Mononuclear cell (primary cell): Measurements from ENCODE around the gene PLCH2. TPM values are rescaled to one million over a fixed set of nuclear protein-coding genes. Genes with fewer than 3 reads are reported as not detected.

Experiments used
- H3K27me3 ChIP-seq: 2 replicates; pipeline ENCODE4 v1.6.0; 2011; ENCODE audit warnings: low read length, control low read depth; ENCODE audit not compliant: insufficient read depth
- H3K4me1 ChIP-seq: 2 replicates; pipeline ENCODE4 v1.5.1; 2011; ENCODE audit warnings: mild to moderate bottlenecking, low read length, control low read depth; ENCODE audit not compliant: insufficient read depth
- H3K4me3 ChIP-seq: 2 replicates; pipeline ENCODE4 v1.5.1; 2011; ENCODE audit warnings: mild to moderate bottlenecking, low read length, moderate library complexity
- H3K9me3 ChIP-seq: 2 replicates; pipeline ENCODE4 v1.5.1; 2011; ENCODE audit warnings: low read depth, mild to moderate bottlenecking, control low read depth, low read length
- total RNA-seq: library from RNA; depleted of rRNA; stranded (reverse); fragments of >200 nt; gene quantifications from one replicate; pipeline ENCODE4 v1.2.3, GENCODE V29; 2012

PLCH2 gene
- total RNA-seq, 1 donor = 4.7 TPM

GRCh38 chr1:2462819-2463218 lies 13.3 kb upstream of the PLCH2 start:
- no peaks in the 10 kb centered on the region for H3K9me3 ChIP-seq
- no peaks in the 10 kb centered on the region for H3K27me3 ChIP-seq
- no peaks in the 10 kb centered on the region for H3K4me1 ChIP-seq
- H3K4me3 ChIP-seq = no peak overlapping the region

- H3K9me3 ChIP-seq = no peaks in the 10 kb centered on the region
- H3K4me3 ChIP-seq = no peak overlapping the region
- no peaks in the 10 kb centered on the region for H3K4me1 ChIP-seq
- no peaks in the 10 kb centered on the region for H3K27me3 ChIP-seq
Observed at GRCh38 chr1:2463396-2463795, 12.7 kb upstream of the PLCH2 start.

- no peaks in the 10 kb centered on the region for H3K27me3 ChIP-seq
- H3K4me1 ChIP-seq = no peaks in the 10 kb centered on the region
- H3K9me3 ChIP-seq = no peaks in the 10 kb centered on the region
- no peak overlapping the region for H3K4me3 ChIP-seq
Observed at GRCh38 chr1:2465371-2466269, 10.5 kb upstream of the PLCH2 start.

- H3K27me3 ChIP-seq = no peaks in the 10 kb centered on the region
- no peaks in the 10 kb centered on the region for H3K4me1 ChIP-seq
- H3K4me3 ChIP-seq = no peak overlapping the region
- H3K9me3 ChIP-seq = no peaks in the 10 kb centered on the region
Observed at GRCh38 chr1:2466270-2466665, 9.8 kb upstream of the PLCH2 start.

DNA sequence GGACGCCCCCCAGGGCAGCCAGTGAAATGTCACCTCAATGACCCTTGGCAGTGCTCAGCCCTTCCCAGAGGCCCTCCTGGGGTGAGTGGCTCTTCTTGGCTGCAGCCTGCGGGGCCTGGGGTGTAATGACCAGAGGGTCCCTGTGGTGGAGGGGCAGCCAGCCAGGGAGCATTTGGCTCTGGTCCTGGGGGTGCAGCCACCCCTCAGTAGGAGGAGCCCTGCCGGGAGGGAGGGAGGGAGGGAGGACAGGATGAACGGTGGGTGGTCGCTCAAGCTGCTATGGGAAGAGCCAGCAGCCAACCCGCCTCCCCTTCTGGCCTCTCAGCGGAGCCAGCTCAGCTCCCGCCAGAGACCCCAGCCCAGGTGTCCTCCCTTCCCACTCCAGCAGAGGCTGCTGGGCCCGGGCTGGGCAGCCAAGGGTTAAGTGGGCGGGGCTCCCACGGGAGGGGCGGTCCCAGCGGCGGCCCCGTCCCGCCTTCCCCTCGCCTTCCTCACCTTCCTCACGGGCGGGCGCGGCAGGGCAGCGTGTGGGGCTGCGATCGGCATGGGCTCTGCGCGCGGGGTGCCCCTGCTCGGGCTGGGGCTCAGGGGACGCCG lies 9.0 kb upstream of the PLCH2 start:
- no peaks in the 10 kb centered on the region for H3K27me3 ChIP-seq
- H3K9me3 ChIP-seq = no peaks in the 10 kb centered on the region
- no peak overlapping the region for H3K4me3 ChIP-seq
- no peaks in the 10 kb centered on the region for H3K4me1 ChIP-seq

DNA sequence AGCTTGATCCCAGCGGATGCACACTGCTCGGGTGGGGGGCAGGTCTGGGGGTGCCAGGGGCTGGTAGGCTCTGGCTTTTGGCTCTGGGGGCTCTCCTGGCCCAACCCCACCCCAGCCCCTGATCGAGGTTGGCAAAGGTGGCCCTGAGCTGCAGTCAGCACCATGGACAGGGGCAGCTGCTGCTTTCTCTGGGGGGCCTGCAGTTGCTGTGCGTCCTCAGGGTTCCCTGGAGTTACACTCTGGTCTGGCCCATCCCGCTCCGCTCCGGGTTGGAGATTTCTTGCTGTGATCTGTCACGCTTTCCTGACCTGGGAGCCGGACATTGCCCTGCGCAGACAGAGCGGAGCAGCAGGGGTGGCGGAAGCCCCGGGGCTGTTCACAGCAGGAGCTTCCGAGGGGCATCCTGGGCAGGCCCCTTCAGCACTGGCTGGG lies 8.0 kb upstream of the PLCH2 start:
- H3K4me1 ChIP-seq = no peaks in the 10 kb centered on the region
- no peaks in the 10 kb centered on the region for H3K9me3 ChIP-seq
- no peaks in the 10 kb centered on the region for H3K27me3 ChIP-seq
- no peak overlapping the region for H3K4me3 ChIP-seq

- Histone ChIP-seq H3K4me1 (no peaks in the 10 kb centered on the region), H3K4me3 (no peak overlapping the region), H3K9me3 (no peaks in the 10 kb centered on the region), H3K27me3 (no peaks in the 10 kb centered on the region)
Observed at GRCh38 chr1:2468540-2468939, 7.5 kb upstream of the PLCH2 start.

GRCh38 chr1:2469103-2469940 lies 6.8 kb upstream of the PLCH2 start:
- H3K4me3 ChIP-seq = no peak overlapping the region
- no peaks in the 10 kb centered on the region for H3K27me3 ChIP-seq
- no peaks in the 10 kb centered on the region for H3K9me3 ChIP-seq
- H3K4me1 ChIP-seq = no peaks in the 10 kb centered on the region

GRCh38 chr1:2470290-2471158 lies 5.6 kb upstream of the PLCH2 start:
- no peaks in the 10 kb centered on the region for H3K9me3 ChIP-seq
- H3K4me1 ChIP-seq = no peaks in the 10 kb centered on the region
- no peaks in the 10 kb centered on the region for H3K27me3 ChIP-seq
- H3K4me3 ChIP-seq = no peak overlapping the region

- Histone ChIP-seq H3K27me3 (no peaks in the 10 kb centered on the region), H3K4me3 (no peak overlapping the region), H3K4me1 (no peaks in the 10 kb centered on the region), H3K9me3 (no peaks in the 10 kb centered on the region)
Observed at GRCh38 chr1:2471159-2471471, 5.0 kb upstream of the PLCH2 start.

GRCh38 chr1:2471587-2472001 lies 4.5 kb upstream of the PLCH2 start:
- no peak overlapping the region for H3K4me3 ChIP-seq
- H3K27me3 ChIP-seq = no peaks in the 10 kb centered on the region
- H3K9me3 ChIP-seq = no peaks in the 10 kb centered on the region
- no peaks in the 10 kb centered on the region for H3K4me1 ChIP-seq

DNA sequence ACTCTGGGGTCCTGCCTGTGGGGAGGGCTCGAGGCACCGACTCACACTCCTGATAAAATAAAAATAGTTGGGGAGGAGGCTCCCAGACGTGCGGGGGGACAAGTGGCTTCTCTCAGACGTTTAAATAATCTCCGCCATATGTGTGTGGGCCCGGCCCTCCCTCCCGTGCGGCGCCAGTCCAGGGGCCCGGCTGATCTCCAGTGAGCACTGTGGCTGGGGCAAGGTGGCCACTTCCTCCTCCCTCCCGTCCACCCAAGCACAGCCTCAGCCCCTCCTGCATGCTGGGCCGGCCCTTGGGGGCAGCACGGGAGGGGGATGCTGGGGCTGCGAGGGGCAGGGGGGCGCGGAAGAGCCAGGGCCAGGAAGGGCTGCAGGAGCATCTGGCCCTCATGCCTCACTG lies 4.0 kb upstream of the PLCH2 start:
- no peaks in the 10 kb centered on the region for H3K9me3 ChIP-seq
- H3K27me3 ChIP-seq = no peaks in the 10 kb centered on the region
- no peak overlapping the region for H3K4me3 ChIP-seq
- no peaks in the 10 kb centered on the region for H3K4me1 ChIP-seq

GRCh38 chr1:2472561-2473177 lies 3.4 kb upstream of the PLCH2 start:
- Histone ChIP-seq H3K4me1 (no peaks in the 10 kb centered on the region), H3K4me3 (no peak overlapping the region), H3K27me3 (no peaks in the 10 kb centered on the region), H3K9me3 (no peaks in the 10 kb centered on the region)

- H3K27me3 ChIP-seq = no peaks in the 10 kb centered on the region
- no peaks in the 10 kb centered on the region for H3K4me1 ChIP-seq
- no peak overlapping the region for H3K4me3 ChIP-seq
- no peaks in the 10 kb centered on the region for H3K9me3 ChIP-seq
Observed at GRCh38 chr1:2473198-2473597, 2.9 kb upstream of the PLCH2 start.
